ENCODE results near the gene PGS1.

GRCh38 chr17:78398390-78398789 is 19.9 kb downstream of the PGS1 start:
- no peak for TF ChIP-seq CTCF (IDR thresholded peaks at IDR 0.05)
- TF ChIP-seq POLR2A (IDR thresholded peaks at IDR 0.05): no peak

All from uterus (tissue), 2 donors.